OCI-LY3 (cell line): ENCODE data around the gene PSMG1.
"Not testable (repeated sequence)": the region's sequence is repeated elsewhere in the genome, so short reads cannot be mapped to it uniquely, and the experiment has no call there.

Source experiments
- H2AFZ ChIP-seq: fragments of 200-600, 300-600 bp; shearing (Covaris generic); 2 replicates; pipeline ENCODE4 v1.6.0; 2014; ENCODE audit warnings: antibody characterized with exemption, low read depth, low read length
- H3K27ac ChIP-seq: fragments of 200-600, 300-600 bp; sonication (generic); 2 replicates; pipeline ENCODE4 v1.5.1; 2014; ENCODE audit warnings: mild to moderate bottlenecking, low read length, moderate library complexity, mixed read lengths
- H3K27me3 ChIP-seq: fragments of 200-600, 300-600 bp; sonication (generic); 2 replicates; pipeline ENCODE4 v1.6.1; 2014; ENCODE audit warnings: low read depth, low read length, mixed read lengths
- H3K36me3 ChIP-seq: fragments of 200-600, 300-600 bp; sonication (generic); replicated peaks from 2 replicates; pipeline ENCODE3; 2014; ENCODE audit warnings: low read depth, low read length, mixed read lengths
- H3K4me1 ChIP-seq: fragments of 300-600, 200-600 bp; sonication (generic); 2 replicates; pipeline ENCODE4 v1.6.1; 2014; ENCODE audit warnings: low read length, mixed read lengths
- H3K4me2 ChIP-seq: fragments of 200-600, 300-600 bp; sonication (generic); 2 replicates; pipeline ENCODE4 v1.6.1; 2014; ENCODE audit warnings: low read length, mixed read lengths
- H3K4me3 ChIP-seq: fragments of 300-600, 200-600 bp; sonication (generic); 2 replicates; pipeline ENCODE4 v1.5.1; 2014; ENCODE audit warnings: antibody characterized with exemption, mild to moderate bottlenecking, low read length, moderate library complexity
- H3K79me2 ChIP-seq: fragments of 300-600, 200-600 bp; shearing (Covaris generic); 2 replicates; pipeline ENCODE4 v1.6.1; 2014; ENCODE audit warnings: mild to moderate bottlenecking, low read length, mixed read lengths
- H3K9ac ChIP-seq: fragments of 300-600, 200-600 bp; shearing (Covaris generic); 2 replicates; pipeline ENCODE4 v1.6.0; 2014; ENCODE audit warnings: mild to moderate bottlenecking, low read length, moderate library complexity
- H3K9me3 ChIP-seq: fragments of 200-600, 300-600 bp; shearing (Covaris generic); 2 replicates; pipeline ENCODE4 v1.6.1; 2014; ENCODE audit warnings: low read length, mixed read lengths; ENCODE audit not compliant: insufficient read depth
- H4K20me1 ChIP-seq: fragments of 200-600, 300-600 bp; sonication (generic); 2 replicates; pipeline ENCODE4 v1.6.1; 2016; ENCODE audit warnings: low read length, mixed read lengths; ENCODE audit not compliant: insufficient read depth
- EZH2phosphoT487 ChIP-seq: fragments of 200-600 bp; shearing (Covaris generic); IDR thresholded peaks from 2 replicates; pipeline ENCODE4 v1.6.1; 2018; ENCODE audit warnings: antibody characterized with exemption, mixed run types, low read depth
- TF ChIP-seq, protein P1 (sequence below): fragments of 200-600, 300-600 bp; sonication (generic); IDR thresholded peaks from 2 replicates; pipeline ENCODE4 v1.5.1; 2014; ENCODE audit warnings: antibody characterized with exemption, low read length, low read depth

Gene PSMG1

DNA sequence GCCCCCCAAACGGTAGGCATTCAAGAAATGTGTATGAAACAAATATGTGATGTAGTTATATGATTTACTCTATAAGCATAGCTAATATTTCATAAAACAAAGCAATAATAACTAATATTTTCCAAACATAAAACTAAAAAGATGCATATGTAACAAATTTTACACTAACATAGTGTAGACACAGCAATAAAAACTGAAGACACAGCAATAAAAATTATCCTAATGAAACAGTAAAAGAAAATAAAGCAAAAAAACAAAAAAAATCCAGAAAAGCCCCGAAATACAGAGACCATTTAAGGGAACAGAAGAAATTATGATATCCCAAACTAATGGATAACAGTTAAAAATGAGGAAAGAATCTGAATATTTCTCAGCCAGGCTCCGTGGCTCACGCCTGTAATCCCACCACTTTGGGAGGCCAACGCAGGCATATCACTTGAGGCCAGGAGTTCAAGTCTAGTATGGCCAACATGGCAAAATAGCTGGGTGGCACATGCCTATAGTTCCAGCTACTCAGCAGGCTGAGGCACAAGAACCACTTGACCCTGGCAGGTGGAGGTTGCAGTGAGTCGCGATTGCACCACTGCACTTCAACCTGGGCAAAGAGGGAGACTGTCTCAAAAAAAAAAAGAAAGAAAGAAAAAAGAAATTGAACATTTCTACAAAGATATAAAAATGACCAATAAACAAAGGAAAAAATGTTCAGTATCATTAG is 38.2 kb upstream of the PSMG1 start:
- Histone ChIP-seq H3K27ac (no peak overlapping the region), H3K9me3 (no peaks in the 10 kb centered on the region), H3K4me1 (no peaks in the 10 kb centered on the region), H3K27me3 (no peaks in the 10 kb centered on the region), H3K36me3 (peaks cover 16% of the 10 kb centered on the region), H4K20me1 (no peaks in the 10 kb centered on the region), H3K79me2 (no peaks in the 10 kb centered on the region), H2AFZ (no peak overlapping the region), H3K9ac (no peak overlapping the region), H3K4me2 (no peak overlapping the region), H3K4me3 (no peak overlapping the region)
- TF ChIP-seq EZH2phosphoT487, result no peak
- TF ChIP-seq, protein P1, sequence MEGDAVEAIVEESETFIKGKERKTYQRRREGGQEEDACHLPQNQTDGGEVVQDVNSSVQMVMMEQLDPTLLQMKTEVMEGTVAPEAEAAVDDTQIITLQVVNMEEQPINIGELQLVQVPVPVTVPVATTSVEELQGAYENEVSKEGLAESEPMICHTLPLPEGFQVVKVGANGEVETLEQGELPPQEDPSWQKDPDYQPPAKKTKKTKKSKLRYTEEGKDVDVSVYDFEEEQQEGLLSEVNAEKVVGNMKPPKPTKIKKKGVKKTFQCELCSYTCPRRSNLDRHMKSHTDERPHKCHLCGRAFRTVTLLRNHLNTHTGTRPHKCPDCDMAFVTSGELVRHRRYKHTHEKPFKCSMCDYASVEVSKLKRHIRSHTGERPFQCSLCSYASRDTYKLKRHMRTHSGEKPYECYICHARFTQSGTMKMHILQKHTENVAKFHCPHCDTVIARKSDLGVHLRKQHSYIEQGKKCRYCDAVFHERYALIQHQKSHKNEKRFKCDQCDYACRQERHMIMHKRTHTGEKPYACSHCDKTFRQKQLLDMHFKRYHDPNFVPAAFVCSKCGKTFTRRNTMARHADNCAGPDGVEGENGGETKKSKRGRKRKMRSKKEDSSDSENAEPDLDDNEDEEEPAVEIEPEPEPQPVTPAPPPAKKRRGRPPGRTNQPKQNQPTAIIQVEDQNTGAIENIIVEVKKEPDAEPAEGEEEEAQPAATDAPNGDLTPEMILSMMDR, result no peak

DNA sequence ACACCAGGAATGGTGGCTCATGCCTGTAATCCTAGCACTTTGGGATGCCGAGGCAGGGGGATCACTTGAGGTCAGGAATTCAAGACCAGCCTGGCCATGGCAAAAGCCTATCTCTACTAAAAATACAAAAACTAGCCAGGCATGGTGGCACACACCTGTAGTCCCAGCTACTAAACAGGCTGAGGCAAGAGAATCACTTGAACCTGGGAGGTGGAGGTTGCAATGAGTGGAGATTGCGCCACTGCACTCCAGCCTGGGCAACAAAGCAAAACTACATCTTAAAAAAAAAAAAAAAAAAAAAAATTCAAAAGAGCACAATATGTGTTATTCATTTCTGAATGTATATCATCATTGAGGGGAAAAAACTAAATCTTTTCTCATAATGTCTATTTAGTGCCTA is 37.6 kb upstream of the PSMG1 start:
- H3K27me3 ChIP-seq, H3K4me3 ChIP-seq, H2AFZ ChIP-seq, H3K9me3 ChIP-seq, H3K9ac ChIP-seq, H3K4me1 ChIP-seq, H3K79me2 ChIP-seq, H3K4me2 ChIP-seq, H4K20me1 ChIP-seq, H3K27ac ChIP-seq: not testable (repeated sequence)
- H3K36me3 ChIP-seq, result peaks cover 14% of the 10 kb centered on the region

DNA sequence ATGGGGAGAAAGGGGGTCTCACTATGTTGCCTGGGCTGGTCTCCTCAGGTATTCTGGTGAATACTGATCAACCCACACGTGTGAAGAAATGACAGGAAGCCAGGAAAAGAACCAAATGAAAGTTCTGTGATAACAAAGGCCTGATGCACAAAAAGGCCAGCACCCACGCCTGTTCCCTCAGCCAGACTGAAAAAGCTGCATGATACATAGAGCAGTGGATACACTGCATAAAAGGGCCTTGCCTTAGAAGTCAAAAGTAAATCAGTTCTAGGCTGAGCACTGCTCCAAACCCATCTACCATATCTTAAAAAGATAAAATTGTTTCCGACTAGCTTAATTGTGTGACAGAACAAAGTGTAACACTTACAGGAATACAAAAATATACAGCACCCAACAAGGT is 36.9 kb upstream of the PSMG1 start:
- no peak overlapping the region for H3K4me2 ChIP-seq
- H3K36me3 ChIP-seq, result peaks cover 14% of the 10 kb centered on the region
- H3K4me1 ChIP-seq, result no peaks in the 10 kb centered on the region
- no peak overlapping the region for H2AFZ ChIP-seq
- TF ChIP-seq, protein P1, result no peak
- no peak for TF ChIP-seq EZH2phosphoT487
- H3K4me3 ChIP-seq, result no peak overlapping the region
- no peaks in the 10 kb centered on the region for H4K20me1 ChIP-seq
- H3K27me3 ChIP-seq, result no peaks in the 10 kb centered on the region
- no peaks in the 10 kb centered on the region for H3K9me3 ChIP-seq
- H3K27ac ChIP-seq, result no peak overlapping the region
- no peak overlapping the region for H3K9ac ChIP-seq
- H3K79me2 ChIP-seq, result no peaks in the 10 kb centered on the region

DNA sequence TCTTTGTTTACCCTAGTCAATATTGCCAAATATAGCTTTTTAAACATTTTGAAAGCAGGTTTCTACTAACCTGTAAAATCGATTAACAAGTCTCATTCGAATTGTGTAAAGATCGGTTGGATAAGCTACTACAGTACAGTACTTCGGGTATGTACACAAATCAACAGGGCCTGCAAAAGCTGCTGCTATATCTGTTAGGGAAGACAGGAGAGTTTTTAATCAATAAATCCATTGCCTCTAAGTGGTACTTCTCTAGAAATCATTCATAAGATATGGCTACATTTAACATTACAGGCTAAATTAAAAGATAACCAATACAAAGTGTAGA is 34.8 kb upstream of the PSMG1 start:
- Histone ChIP-seq H3K9ac (no peak overlapping the region), H2AFZ (no peak overlapping the region), H4K20me1 (no peaks in the 10 kb centered on the region), H3K4me3 (no peak overlapping the region), H3K9me3 (no peaks in the 10 kb centered on the region), H3K27ac (no peak overlapping the region), H3K4me1 (no peaks in the 10 kb centered on the region), H3K4me2 (no peak overlapping the region), H3K36me3 (peaks cover 11% of the 10 kb centered on the region), H3K27me3 (no peaks in the 10 kb centered on the region), H3K79me2 (no peaks in the 10 kb centered on the region)
- TF ChIP-seq EZH2phosphoT487, result no peak
- TF ChIP-seq, protein P1, result no peak
